Rectal smooth muscle tissue (tissue), 1 donor: ENCODE results near the gene TMEM266.

Source experiments
- H3K27ac ChIP-seq: one replicate; pipeline ENCODE4 v1.7.0; 2013; ENCODE audit warnings: low read depth, low read length, inconsistent platforms
- H3K27me3 ChIP-seq: one replicate; pipeline ENCODE4 v1.7.0; 2013; ENCODE audit warnings: low read length; ENCODE audit not compliant: control insufficient read depth, insufficient read depth
- H3K36me3 ChIP-seq: one replicate; pipeline ENCODE4 v1.7.0; 2013; ENCODE audit warnings: low read length; ENCODE audit not compliant: control insufficient read depth, insufficient read depth
- H3K4me1 ChIP-seq: one replicate; pipeline ENCODE4 v1.7.0; 2013; ENCODE audit warnings: low read length; ENCODE audit not compliant: control insufficient read depth, insufficient read depth
- H3K4me3 ChIP-seq: one replicate; pipeline ENCODE4 v1.7.0; 2013; ENCODE audit warnings: low read length
- H3K9ac ChIP-seq: one replicate; pipeline ENCODE4 v1.7.0; 2013; ENCODE audit warnings: low read length

The TMEM266 gene

DNA sequence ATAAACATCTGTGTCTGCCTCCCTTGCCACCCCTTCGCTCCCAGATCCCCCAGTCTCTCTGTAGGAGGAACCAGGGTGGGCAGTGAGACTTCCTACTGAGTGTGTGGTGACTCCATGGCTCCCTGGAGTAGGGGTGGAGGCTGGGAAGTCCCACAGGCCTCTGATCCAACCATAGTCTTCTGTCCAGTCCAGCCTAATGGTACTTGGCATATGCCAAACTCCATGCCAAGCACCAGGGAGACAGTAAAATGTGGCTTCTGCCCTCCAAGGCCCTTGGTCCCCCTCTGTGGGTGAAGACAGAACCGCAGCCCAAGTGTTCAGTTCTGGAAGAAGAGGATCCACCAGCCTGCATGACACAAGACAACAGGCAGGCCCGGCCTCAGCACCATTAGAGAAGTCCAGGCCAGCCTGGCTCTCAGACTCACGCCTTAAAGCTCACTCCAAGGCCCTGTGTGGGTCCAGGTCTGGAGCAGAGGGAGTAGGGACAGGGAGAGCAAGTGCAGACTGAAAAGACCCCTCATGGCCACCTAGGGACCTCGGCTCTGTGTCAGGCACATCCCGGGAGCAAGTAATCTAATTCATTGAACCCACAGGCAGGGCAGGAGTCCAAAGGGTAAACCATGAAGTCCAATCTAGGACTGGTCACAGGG lies 138.8 kb downstream of the TMEM266 start:
- no peaks in the 10 kb centered on the region for H3K36me3 ChIP-seq
- no peak overlapping the region for H3K4me3 ChIP-seq
- peaks cover 19% of the 10 kb centered on the region for H3K4me1 ChIP-seq
- no peaks in the 10 kb centered on the region for H3K27me3 ChIP-seq
- no peak overlapping the region for H3K27ac ChIP-seq
- H3K9ac ChIP-seq = no peak overlapping the region

DNA sequence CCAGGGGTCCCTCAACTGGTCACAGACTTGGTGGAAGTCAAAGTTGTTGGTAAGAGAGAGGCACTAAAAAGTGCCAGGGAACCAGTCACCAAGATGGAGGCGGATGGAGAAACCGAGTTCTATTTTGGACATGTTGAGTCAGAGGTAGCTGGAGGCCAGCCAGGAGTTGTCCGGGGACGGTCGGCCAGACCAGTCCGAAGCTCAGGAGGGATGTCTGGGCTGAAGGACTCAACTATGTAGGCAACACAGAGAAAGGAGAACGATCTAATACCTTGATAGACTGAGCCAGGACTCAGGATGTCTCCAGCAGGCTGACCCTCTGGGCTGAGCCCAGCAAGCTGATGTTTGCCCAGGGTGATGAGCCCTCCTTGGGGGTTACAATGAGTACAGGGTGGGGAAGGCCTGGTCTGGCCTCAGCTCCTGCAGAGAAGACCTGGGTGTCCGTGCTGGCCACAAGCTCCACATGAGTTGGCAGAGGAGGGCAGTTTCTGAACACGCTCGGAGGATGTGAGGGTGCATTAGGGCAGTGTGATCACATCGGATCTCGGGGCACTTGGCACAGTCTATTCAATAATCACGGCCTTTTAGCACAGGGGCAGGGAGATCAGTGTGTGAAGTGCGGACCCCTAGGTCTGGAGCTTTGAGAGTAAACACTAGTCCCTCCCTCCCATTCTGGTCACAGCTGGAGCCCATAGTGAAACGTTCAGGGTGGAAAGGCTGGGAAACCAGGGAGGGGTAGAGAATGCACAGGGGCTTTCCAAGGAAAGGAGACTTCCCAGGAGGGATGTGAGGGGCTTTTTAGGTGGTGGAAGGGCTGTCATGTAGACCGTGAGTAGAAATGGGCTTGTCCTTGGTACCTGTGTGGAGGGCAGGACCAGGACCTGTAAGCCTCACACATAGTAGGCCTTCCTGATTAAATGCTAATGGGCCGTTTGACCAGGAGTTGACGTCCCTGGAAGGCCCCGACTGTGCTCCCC lies 139.6 kb downstream of the TMEM266 start:
- Histone ChIP-seq H3K4me1 (peaks cover 19% of the 10 kb centered on the region), H3K27ac (no peak overlapping the region), H3K4me3 (no peak overlapping the region), H3K27me3 (no peaks in the 10 kb centered on the region), H3K36me3 (no peaks in the 10 kb centered on the region), H3K9ac (no peak overlapping the region)

DNA sequence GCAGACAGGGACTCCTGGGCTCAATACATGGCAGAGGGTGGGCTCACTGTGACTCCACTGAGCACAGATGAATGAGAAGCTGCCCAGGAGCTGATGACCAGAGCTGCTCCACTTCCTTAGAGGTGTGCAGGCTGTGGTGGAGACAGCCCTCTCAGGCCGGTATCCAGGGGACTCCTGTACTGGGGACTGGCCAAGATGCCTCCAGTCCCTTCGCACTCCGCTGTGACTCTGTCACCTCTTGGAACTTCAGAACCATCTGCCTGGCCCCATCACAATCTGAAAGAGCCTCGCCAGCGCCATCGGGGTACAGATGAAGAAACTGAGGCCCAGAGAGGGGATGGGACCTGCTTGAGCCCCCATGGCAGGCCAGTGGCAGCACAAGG lies 140.3 kb downstream of the TMEM266 start:
- Histone ChIP-seq H3K27ac (no peak overlapping the region), H3K4me3 (no peak overlapping the region), H3K27me3 (no peaks in the 10 kb centered on the region), H3K4me1 (peaks cover 19% of the 10 kb centered on the region), H3K36me3 (no peaks in the 10 kb centered on the region), H3K9ac (no peak overlapping the region)

DNA sequence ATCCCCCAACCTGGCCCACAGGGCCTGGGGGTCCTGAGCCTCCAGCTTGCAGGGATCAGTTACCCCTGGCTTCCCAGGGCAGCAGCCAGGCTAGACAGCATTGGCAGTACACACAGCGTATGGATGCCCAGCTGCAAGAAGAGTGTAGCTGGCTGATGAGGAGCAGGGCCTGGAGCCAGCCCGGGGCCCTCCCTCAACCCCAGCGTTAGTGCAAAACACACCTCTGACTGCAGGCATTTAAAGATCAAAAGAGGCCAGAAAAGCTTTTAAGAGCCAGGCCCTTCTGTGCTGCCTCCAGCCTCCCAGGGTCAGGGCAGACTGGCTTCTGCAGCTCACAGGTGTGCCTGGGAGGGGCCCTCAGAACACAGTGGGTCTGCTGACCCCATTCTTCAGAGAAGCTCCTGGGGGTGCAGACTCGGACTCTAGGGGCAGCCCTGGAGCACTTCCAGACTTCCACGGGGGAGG lies 140.9 kb downstream of the TMEM266 start:
- peaks cover 19% of the 10 kb centered on the region for H3K4me1 ChIP-seq
- H3K27me3 ChIP-seq = no peaks in the 10 kb centered on the region
- H3K9ac ChIP-seq = no peak overlapping the region
- no peaks in the 10 kb centered on the region for H3K36me3 ChIP-seq
- H3K27ac ChIP-seq = no peak overlapping the region
- H3K4me3 ChIP-seq = no peak overlapping the region

DNA sequence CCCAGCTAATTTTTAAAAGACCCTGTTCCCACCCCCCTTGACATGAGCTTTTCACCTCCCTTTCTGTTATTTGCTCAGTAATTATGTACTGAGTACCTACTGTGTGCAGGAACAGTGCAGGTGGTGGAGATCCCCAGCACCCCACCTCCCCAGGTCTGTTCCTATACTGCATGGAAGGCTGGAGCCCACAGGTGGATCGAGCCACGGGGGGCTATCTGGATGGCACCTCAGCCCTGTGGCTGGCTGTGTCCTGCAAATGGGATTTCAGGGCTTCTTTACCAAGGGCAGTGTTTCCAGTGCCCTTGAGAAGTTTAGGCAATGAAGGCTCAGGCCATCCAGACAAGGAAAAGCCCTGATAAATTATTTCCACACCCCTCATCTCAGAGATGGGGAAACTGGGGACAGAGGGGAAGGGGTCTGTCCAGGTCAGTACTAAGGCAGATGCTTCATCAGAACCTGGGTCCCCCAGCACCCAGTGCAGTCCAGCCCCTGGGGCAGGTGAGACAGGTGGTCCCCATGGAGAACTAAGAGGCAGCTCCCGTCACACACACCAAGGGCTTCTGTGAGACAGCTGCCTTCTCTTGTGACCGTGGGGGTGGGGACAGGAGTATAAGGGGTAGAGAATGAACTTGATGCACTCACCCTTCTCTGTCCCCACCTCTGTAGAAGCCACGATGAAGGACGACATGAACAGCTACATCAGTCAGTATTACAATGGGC lies 141.9 kb downstream of the TMEM266 start:
- Histone ChIP-seq H3K27me3 (no peaks in the 10 kb centered on the region), H3K4me1 (peaks cover 13% of the 10 kb centered on the region), H3K36me3 (no peaks in the 10 kb centered on the region)

DNA sequence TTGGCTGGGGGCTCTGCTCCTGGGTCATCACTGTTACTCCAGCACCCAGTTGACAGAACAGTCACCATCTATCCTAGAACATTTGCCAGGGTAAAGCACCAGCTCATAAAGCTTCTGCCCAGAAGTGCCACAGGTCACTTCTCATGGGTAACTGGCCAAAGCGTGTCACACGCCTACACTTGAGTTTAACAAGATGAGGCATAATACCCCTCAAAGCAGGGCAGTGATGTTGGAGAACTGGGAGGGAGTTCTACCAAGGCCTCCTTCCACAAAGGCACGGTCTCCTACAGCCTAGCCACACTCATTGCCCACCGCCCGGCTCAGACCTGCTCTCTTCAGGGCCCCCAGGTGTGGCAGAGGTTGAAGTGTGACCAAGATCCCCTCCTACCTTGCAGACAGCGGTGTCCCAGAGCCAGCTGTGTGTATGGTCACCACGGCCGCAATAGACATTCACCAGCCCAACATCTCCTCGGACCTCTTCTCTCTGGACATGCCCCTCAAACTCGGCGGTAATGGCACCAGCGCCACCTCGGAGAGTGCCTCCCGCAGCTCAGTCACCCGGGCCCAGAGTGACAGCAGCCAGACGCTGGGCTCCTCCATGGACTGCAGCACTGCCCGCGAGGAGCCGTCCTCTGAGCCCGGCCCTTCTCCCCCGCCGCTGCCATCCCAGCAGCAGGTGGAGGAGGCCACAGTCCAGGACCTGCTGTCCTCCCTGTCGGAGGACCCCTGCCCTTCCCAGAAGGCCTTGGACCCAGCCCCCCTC lies 143.7 kb downstream of the TMEM266 start:
- Histone ChIP-seq H3K4me1 (peaks cover 3% of the 10 kb centered on the region), H3K27me3 (no peaks in the 10 kb centered on the region), H3K36me3 (no peaks in the 10 kb centered on the region), H3K27ac (no peak overlapping the region), H3K4me3 (no peak overlapping the region), H3K9ac (no peak overlapping the region)

More for the DNA sequence above, 141.9 kb downstream of the TMEM266 start:
- H3K27ac ChIP-seq = no peak overlapping the region
- H3K9ac ChIP-seq = no peak overlapping the region
- no peak overlapping the region for H3K4me3 ChIP-seq

DNA sequence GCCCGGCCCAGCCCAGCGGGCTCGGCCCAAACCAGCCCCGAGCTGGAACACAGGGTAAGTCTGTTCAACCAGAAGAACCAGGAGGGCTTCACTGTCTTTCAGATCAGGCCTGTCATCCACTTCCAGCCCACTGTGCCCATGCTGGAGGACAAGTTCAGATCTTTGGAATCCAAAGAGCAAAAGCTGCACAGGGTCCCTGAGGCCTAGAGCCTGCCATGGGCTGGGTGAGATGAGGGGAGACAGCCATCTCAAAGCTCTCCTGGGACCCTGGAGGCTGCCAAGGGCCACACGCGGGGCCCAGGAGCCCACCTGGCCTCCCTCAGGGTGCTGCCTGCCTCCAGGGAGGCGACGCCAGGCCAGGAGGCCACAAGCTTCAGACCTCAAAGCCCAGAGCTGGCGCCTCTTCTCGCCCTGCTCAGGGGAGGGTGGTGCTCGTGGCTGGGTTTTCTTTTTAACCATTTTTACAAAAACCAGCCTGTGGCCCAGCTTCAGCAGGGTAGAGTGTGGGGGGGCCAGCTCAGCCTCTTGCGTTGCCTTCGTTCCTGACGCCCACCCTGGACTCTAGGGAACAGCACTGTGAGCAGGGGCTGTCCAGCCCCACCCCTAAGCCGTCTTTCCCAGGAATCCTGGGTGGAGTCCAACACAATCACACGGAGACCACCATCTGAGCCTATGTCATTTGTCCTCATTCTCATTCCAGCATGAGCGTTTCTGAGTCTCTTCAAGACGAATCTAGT lies 144.5 kb downstream of the TMEM266 start:
- Histone ChIP-seq H3K27me3 (no peaks in the 10 kb centered on the region), H3K27ac (no peak overlapping the region), H3K4me1 (peaks cover 1% of the 10 kb centered on the region), H3K9ac (no peak overlapping the region), H3K36me3 (no peaks in the 10 kb centered on the region), H3K4me3 (no peak overlapping the region)

DNA sequence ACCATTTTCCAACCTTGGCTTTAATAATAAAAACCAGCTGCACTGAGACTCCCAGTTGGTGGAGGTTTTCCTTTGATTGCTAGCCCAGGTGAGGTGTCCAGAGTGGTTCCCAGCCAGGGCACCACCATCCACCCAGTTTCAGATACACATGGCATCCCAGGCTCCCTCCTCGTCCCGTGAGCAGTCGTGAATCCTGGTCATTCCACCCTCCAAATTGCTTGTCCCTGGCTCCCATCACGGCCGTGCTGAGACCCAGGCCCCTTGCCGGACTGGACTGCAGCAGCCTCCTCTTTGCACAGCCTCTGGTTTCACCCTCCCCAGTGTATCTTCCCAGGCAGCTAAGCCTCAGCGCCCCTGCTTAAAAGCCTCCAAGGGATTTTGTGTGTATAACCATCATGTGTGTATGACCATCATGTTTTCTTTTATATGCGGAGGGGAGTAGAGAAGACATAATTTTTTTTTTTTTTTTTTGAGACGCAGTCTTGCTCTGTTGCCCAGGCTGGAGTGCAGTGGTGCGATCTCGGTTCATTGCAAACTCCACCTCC lies 145.2 kb downstream of the TMEM266 start:
- Histone ChIP-seq H3K27me3 (no peaks in the 10 kb centered on the region), H3K9ac (no peak overlapping the region), H3K4me1 (no peaks in the 10 kb centered on the region), H3K4me3 (no peak overlapping the region), H3K27ac (no peak overlapping the region), H3K36me3 (no peaks in the 10 kb centered on the region)

DNA sequence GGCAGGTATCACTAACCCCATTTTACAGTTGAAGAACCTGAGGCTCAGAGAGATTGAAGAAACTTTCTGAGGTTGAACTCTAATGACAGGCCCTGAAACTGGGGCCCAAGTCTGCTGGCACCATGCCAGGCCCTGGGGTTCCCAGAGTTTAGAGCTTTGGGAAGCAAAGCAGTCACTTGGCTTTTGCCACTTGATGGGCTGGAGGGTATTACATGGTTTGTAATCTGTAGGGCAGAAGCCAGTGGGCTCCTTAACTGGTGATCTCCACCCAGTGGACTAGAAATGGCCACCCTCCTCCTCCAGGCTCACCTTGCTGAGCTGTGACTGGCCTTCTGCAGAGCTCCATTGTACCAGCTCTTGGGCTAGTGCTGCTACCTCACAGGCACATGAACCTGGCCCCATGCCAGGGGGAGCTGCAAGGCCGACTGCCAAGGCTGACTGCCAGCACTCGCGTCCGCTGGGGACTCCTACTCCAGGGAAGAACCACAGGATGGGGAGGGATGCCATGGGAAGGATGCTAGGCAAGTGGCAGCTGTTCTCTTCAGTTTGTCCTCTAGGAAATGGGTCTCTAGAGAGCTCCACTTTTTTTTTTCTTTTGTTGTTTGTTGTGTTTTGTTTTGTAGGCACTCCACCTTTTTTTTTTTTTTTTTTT lies 146.7 kb downstream of the TMEM266 start:
- Histone ChIP-seq H3K27ac (no peak overlapping the region), H3K36me3 (peaks cover 4% of the 10 kb centered on the region), H3K9ac (no peak overlapping the region)

DNA sequence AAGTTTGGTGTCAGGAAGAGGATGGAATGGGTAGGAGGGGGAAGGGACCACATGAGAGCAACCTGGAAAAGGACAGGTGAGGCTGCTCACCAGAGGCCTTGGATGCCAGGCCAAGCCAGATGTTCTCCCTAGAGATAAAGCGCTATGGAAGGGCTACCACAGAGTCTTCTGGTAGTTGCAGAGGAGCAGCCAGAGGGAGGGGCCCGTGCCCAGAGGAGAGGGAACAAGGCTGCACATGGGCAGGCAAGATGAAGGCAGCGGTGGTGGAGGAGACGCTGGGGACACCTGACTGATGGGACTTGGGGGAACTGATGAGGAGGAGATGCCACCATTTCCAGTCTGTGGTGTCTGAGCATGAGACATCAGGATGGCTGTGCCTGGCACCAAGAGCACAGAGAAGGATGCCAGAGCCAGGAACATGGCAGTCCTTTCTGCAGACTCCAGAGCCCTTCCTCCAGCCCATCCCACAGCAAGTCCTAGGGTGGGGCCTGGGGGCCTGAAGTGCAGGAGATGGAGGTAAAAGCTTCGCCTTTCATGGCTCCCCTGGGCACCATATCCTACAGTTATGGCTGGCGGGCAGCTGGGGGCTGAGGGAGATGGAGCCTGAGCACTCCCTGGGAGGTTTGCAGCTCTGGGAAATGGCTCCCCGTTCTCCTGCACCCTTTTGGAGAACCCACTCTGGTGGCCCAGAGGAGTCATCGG lies 148.4 kb downstream of the TMEM266 start:
- H3K9ac ChIP-seq = no peak overlapping the region
- H3K27me3 ChIP-seq = no peaks in the 10 kb centered on the region
- no peak overlapping the region for H3K27ac ChIP-seq
- no peaks in the 10 kb centered on the region for H3K4me1 ChIP-seq
- peaks cover 10% of the 10 kb centered on the region for H3K36me3 ChIP-seq
- no peak overlapping the region for H3K4me3 ChIP-seq

More for the DNA sequence above, 146.7 kb downstream of the TMEM266 start:
- H3K4me1 ChIP-seq = no peaks in the 10 kb centered on the region
- no peak overlapping the region for H3K4me3 ChIP-seq
- H3K27me3 ChIP-seq = no peaks in the 10 kb centered on the region
